Measurements from ENCODE around the gene CXCL14. TPM values are rescaled to one million over a fixed set of nuclear protein-coding genes. Genes with fewer than 3 reads are reported as not detected.

The CXCL14 gene
- total and polyA plus RNA-seq, 2 of the 4 experiments (the other 2 are of a cell fraction): not detected

DNA sequence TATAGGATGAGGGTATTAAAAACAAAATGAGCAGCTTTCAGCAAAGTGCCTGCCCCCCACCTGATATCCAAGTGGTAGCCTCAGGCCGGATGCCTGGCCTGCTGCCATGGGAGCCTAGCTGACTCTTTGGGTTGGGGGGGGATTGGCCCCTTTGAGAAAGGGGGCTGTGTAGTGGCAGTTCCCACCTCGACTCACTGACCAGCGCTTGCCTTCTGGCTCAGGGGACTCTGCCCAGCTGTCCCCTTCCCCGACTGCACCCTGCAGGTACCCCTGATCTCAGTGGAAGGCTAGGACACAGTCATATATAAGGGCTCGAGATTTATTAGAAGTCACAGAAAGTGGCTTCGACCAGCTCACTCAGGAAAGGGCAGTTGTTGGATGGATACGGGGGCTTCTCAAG, 41.5 kb downstream of the CXCL14 start:
- Histone ChIP-seq H4K20me1 (ENCODE audit: insufficient read depth, low read length) (no peaks in the 10 kb centered on the region), H3K4me2 (ENCODE audit: low read depth, low read length) (no peak overlapping the region), H3K14ac (replicated peaks; ENCODE audit: low read depth, low read length) (no peak overlapping the region), H3K4ac (ENCODE audit: low read depth, low read length) (no peak overlapping the region), H3K18ac (ENCODE audit: low read depth, low read length) (no peak overlapping the region), H2AFZ (replicated peaks; ENCODE audit: low read length, poor library complexity) (no peak overlapping the region), H3K9me3 (ENCODE audit: control insufficient read depth, insufficient read depth, low read length) (peaks cover 5% of the 10 kb centered on the region), H3K36me3 (ENCODE audit: control insufficient read depth, insufficient read depth, low read length) (no peaks in the 10 kb centered on the region), H2BK5ac (ENCODE audit: low read depth, low read length, poor library complexity, severe bottlenecking) (no peak overlapping the region), H3K27ac (ENCODE audit: insufficient read depth, low read length) (no peak overlapping the region), H4K8ac (ENCODE audit: low read depth in 2 of 2, low read length in 2 of 2) (no peak overlapping the region), H3K4me1 (ENCODE audit: control insufficient read depth, insufficient read depth, low read length) (no peaks in the 10 kb centered on the region), H3K4me3 (ENCODE audit: insufficient read depth, low read depth, low read length) (no peak overlapping the region), H2BK15ac (ENCODE audit: low read depth, low read length) (no peak overlapping the region), H4K5ac (ENCODE audit: low read depth, low read length) (no peak overlapping the region), H3K9me1 (ENCODE audit: insufficient read depth, low read length) (no peaks in the 10 kb centered on the region), H2AK5ac (ENCODE audit: low read depth, low read length) (no peak overlapping the region), H2BK120ac (ENCODE audit: low read depth, low read length) (no peak overlapping the region), H3K9ac (ENCODE audit: low read depth, low read length) (no peak overlapping the region), H3K27me3 (ENCODE audit: control insufficient read depth, insufficient read depth, low read length) (peaks cover 93% of the 10 kb centered on the region), H3K79me1 (ENCODE audit: low read depth in 1 of 2, low read length in 2 of 2) (no peaks in the 10 kb centered on the region), H3K23ac (ENCODE audit: low read depth, low read length) (no peak overlapping the region), H4K91ac (ENCODE audit: insufficient read depth, low read depth, low read length) (no peak overlapping the region), H3K56ac (ENCODE audit: extremely low read depth, insufficient read depth, low read length) (no peak overlapping the region), H2BK20ac (ENCODE audit: low read depth, low read length) (no peak overlapping the region), H2AK9ac (replicated peaks; ENCODE audit: low read depth, low read length, poor library complexity) (no peak overlapping the region)
- ChIA-PET POLR2A (ENCODE audit: unreplicated experiment) (no interaction called here), CTCF (no interaction called here)
- ATAC-seq (ENCODE audit: low read depth): no peak
- TF ChIP-seq, protein P1, sequence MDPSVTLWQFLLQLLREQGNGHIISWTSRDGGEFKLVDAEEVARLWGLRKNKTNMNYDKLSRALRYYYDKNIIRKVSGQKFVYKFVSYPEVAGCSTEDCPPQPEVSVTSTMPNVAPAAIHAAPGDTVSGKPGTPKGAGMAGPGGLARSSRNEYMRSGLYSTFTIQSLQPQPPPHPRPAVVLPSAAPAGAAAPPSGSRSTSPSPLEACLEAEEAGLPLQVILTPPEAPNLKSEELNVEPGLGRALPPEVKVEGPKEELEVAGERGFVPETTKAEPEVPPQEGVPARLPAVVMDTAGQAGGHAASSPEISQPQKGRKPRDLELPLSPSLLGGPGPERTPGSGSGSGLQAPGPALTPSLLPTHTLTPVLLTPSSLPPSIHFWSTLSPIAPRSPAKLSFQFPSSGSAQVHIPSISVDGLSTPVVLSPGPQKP (IDR thresholded peaks at IDR 0.05; ENCODE audit: borderline replicate concordance, low read depth, low read length): no peak
- dilution Hi-C loops (cut with HindIII; ENCODE audit: low sequenced_read_pairs, unreplicated experiment) (no loop called here), intact Hi-C loops (cut with micrococcal nuclease) (no loop called here), in situ Hi-C loops (cut with MboI; ENCODE audit: low sequenced_read_pairs) (no loop called here)
- BruUV-seq (replicated peaks): no TSS peak
- WGBS, 2 experiments (ENCODE audit: extremely low coverage in 2 of 2, insufficient read length in 1 of 2): no CpG with 5 or more reads among the region's 7 CpGs
- no peak for DNase-seq

Measured in IMR-90 (cell line).